ENCODE data around the gene SECTM1. TPM values are rescaled to one million over a fixed set of nuclear protein-coding genes. Genes with fewer than 3 reads are reported as not detected.

Gene SECTM1
- polyA plus RNA-seq, 2 of the 4 experiments (the other 2 are of a cell fraction), result 0.22 to 2.0 TPM

DNA sequence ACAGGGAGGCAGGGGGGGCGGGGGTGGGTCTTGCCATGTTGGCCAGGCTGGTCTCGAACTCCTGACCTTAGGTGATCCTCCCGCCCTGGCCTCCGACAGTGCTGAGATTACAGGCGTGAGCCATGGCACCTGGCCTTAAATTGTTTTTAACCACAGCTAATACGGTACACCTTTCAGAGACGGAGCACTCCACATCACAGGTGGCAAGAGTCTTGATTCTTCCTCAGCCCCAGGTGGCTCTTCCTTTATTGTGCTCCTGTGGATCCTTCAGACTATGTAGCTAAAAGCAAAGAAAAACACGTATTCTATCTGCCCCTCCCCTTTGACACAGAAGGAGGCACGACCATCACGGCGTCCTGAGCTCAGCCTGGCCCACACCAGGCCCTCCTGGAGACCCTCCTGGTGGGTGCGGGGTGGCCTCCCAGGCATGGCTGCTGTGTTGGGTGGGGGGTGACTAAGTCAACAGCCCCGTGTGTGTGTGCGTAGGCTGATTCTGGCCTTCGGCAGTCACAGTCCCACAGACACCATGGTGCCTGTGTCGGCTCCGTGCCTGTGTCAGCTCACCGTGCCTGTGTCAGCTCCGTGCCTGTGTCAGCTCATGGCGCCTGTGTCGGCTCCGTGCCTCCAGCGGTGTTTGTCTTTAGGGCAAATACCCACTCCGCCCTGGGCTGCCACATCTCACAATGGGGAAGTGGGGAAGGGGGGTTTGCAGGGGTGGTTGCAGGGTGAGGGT lies 10.8 kb upstream of the SECTM1 start (continued):
- TF ChIP-seq ZNF302 (CRISPR knock-in tag; IDR thresholded peaks at IDR 0.05) (no peak), HOXB13 (CRISPR knock-in tag; IDR thresholded peaks at IDR 0.05; ENCODE audit: low read depth) (no peak), RCOR1 (IDR thresholded peaks at IDR 0.05; ENCODE audit: low read depth, low read length) (no peak), RFX5 (IDR thresholded peaks at IDR 0.05) (no peak), BHLHE40 (IDR thresholded peaks at IDR 0.05; ENCODE audit: low read depth, low read length) (no peak)
- TF ChIP-seq, protein P1, sequence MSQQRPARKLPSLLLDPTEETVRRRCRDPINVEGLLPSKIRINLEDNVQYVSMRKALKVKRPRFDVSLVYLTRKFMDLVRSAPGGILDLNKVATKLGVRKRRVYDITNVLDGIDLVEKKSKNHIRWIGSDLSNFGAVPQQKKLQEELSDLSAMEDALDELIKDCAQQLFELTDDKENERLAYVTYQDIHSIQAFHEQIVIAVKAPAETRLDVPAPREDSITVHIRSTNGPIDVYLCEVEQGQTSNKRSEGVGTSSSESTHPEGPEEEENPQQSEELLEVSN (IDR thresholded peaks at IDR 0.05; ENCODE audit: borderline replicate concordance, low read depth), result no peak

DNA sequence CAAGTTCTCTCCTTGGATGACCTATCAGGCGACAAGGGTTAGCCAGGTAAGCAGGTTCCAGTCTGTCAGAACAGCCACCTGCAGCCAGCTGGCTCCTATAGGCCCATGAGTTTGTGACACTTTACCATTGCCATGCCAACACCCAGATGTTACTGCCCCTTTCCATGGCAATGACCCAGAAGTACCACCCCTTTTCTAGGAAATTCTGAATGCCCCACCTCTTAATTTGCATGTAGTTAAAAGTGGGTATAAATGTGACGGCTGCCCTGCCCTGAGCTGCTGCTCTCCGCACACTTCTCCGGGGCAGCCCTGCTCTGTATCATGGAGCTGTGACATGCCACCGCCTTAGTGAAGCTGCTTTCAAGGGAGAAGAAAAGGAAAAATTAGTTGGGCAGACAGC lies 10.0 kb upstream of the SECTM1 start:
- Histone ChIP-seq H3K4me1 (peaks cover 27% of the 10 kb centered on the region), H3K27ac (no peak overlapping the region), H3K4me2 (no peak overlapping the region), H3K4me3 (no peak overlapping the region), H3K9me3 (no peaks in the 10 kb centered on the region)
- DNase-seq (ENCODE audit: low read depth in 1 of 2, low spot score in 1 of 2) (no peak), FAIRE-seq (no peak), ATAC-seq (no peak)
- CTCF ChIA-PET, result interaction anchor here (0.6 to 5.3 kb wide), 13 partner anchors 8 to 208 kb away, joined by 3 to 32 read pairs (median 4); no protein-coding TSS in a partner anchor
- POLR2A ChIA-PET, result no interaction called here
- TF ChIP-seq HDAC2 (IDR thresholded peaks at IDR 0.05), result no peak
- TF ChIP-seq, protein P2, sequence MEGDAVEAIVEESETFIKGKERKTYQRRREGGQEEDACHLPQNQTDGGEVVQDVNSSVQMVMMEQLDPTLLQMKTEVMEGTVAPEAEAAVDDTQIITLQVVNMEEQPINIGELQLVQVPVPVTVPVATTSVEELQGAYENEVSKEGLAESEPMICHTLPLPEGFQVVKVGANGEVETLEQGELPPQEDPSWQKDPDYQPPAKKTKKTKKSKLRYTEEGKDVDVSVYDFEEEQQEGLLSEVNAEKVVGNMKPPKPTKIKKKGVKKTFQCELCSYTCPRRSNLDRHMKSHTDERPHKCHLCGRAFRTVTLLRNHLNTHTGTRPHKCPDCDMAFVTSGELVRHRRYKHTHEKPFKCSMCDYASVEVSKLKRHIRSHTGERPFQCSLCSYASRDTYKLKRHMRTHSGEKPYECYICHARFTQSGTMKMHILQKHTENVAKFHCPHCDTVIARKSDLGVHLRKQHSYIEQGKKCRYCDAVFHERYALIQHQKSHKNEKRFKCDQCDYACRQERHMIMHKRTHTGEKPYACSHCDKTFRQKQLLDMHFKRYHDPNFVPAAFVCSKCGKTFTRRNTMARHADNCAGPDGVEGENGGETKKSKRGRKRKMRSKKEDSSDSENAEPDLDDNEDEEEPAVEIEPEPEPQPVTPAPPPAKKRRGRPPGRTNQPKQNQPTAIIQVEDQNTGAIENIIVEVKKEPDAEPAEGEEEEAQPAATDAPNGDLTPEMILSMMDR (IDR thresholded peaks at IDR 0.05), result no peak
- WGBS (ENCODE audit: missing lambda C conversion rate), result 93% methylated on average over 5 of the region's 5 CpGs

DNA sequence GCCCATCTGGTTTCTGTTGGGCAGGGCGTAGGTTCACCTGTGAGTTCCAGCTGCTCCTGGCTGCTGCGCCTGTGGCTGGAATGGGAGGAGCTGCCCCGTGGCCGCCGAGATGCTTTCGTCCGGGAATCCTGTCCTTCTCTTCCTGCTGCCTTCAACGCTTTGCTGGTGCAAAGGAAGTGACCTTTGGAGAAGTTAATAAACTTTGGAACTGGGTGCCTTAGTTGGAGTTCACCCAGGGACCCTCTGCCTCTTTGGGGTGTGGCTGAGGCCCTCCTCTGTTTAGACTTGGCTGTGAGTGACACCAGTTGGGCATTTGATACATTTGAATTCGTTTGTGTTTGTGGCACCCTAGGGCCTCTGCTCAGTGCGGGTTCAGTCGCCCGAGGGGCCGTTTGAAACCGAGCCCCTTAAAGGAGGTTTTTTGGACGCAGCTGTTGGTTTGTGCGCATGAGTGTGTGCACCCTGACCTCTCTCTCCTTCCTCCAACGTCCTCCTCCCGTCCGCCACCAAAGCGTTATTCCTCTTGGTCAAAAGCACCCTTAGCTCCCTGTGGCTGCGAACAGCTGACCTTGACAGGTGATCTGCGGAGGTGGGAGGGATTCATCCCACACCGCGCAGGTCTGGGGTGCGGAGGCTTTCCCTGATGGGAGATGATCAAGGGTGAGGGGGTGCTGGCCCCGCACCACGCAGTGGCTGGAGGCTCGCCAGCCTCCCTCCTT lies 9.0 kb upstream of the SECTM1 start:
- 81% methylated on average over 28 of the region's 28 CpGs for WGBS (ENCODE audit: missing lambda C conversion rate)
- TF ChIP-seq ZC3H11A (IDR thresholded peaks at IDR 0.05) (no peak), SMC3 (IDR thresholded peaks at IDR 0.05) (no peak), RARB (CRISPR knock-in tag; IDR thresholded peaks at IDR 0.05) (no peak), MYC (IDR thresholded peaks at IDR 0.05; ENCODE audit: borderline replicate concordance, low read length) (no peak)
- TF ChIP-seq, protein P1 (IDR thresholded peaks at IDR 0.05; ENCODE audit: borderline replicate concordance, low read depth), result no peak
- TF ChIP-seq, protein P3, sequence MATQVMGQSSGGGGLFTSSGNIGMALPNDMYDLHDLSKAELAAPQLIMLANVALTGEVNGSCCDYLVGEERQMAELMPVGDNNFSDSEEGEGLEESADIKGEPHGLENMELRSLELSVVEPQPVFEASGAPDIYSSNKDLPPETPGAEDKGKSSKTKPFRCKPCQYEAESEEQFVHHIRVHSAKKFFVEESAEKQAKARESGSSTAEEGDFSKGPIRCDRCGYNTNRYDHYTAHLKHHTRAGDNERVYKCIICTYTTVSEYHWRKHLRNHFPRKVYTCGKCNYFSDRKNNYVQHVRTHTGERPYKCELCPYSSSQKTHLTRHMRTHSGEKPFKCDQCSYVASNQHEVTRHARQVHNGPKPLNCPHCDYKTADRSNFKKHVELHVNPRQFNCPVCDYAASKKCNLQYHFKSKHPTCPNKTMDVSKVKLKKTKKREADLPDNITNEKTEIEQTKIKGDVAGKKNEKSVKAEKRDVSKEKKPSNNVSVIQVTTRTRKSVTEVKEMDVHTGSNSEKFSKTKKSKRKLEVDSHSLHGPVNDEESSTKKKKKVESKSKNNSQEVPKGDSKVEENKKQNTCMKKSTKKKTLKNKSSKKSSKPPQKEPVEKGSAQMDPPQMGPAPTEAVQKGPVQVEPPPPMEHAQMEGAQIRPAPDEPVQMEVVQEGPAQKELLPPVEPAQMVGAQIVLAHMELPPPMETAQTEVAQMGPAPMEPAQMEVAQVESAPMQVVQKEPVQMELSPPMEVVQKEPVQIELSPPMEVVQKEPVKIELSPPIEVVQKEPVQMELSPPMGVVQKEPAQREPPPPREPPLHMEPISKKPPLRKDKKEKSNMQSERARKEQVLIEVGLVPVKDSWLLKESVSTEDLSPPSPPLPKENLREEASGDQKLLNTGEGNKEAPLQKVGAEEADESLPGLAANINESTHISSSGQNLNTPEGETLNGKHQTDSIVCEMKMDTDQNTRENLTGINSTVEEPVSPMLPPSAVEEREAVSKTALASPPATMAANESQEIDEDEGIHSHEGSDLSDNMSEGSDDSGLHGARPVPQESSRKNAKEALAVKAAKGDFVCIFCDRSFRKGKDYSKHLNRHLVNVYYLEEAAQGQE (IDR thresholded peaks at IDR 0.05), result no peak
- TF ChIP-seq, protein P2 (IDR thresholded peaks at IDR 0.05), result no peak
- ChIA-PET POLR2A (no interaction called here), CTCF (interaction anchor here (0.6 to 5.3 kb wide), 12 partner anchors 9 to 124 kb away, joined by 3 to 32 read pairs (median 5); no protein-coding TSS in a partner anchor)
- no peak for ATAC-seq
- no peak overlapping the region for H3K27ac ChIP-seq
- no peaks in the 10 kb centered on the region for H3K9me3 ChIP-seq
- H3K4me1 ChIP-seq, result peaks cover 37% of the 10 kb centered on the region
- DNase-seq (ENCODE audit: low read depth in 1 of 2, low spot score in 1 of 2), result no peak
- H3K4me2 ChIP-seq, result no peak overlapping the region
- no peak overlapping the region for H3K4me3 ChIP-seq
- FAIRE-seq, result no peak
